KMS-11 (cell line): Measurements from ENCODE around the gene PARL.

Experiments
- H2AFZ ChIP-seq: fragments of 200-600 bp; sonication (generic); 2 replicates; pipeline ENCODE4 v1.6.1; 2016; ENCODE audit warnings: antibody characterized with exemption, mixed run types, low read depth
- H3K27ac ChIP-seq: fragments of 200-600 bp; sonication (generic); 2 replicates; pipeline ENCODE4 v1.6.1; 2016; ENCODE audit warnings: mild to moderate bottlenecking, mixed run types
- H3K27me3 ChIP-seq: fragments of 200-600 bp; sonication (generic); 2 replicates; pipeline ENCODE4 v1.6.1; 2017; ENCODE audit warnings: mild to moderate bottlenecking, low read depth, mixed run types, moderate library complexity; ENCODE audit not compliant: insufficient read depth
- H3K36me3 ChIP-seq: fragments of 200-600 bp; sonication (generic); 2 replicates; pipeline ENCODE4 v1.6.1; 2017; ENCODE audit warnings: mild to moderate bottlenecking, mixed run types; ENCODE audit not compliant: insufficient read depth
- H3K4me1 ChIP-seq: fragments of 200-600 bp; sonication (generic); 2 replicates; pipeline ENCODE4 v1.6.1; 2016; ENCODE audit warnings: mild to moderate bottlenecking, low read depth, mixed run types; ENCODE audit not compliant: poor library complexity, severe bottlenecking
- H3K4me2 ChIP-seq: fragments of 200-600 bp; sonication (generic); 2 replicates; pipeline ENCODE4 v1.7.0; 2016; ENCODE audit warnings: mild to moderate bottlenecking, mixed run types
- H3K4me3 ChIP-seq: fragments of 200-600 bp; sonication (generic); IDR thresholded peaks from 2 replicates; pipeline ENCODE4 v1.6.1; 2017; ENCODE audit warnings: low read depth, low read length, mixed read lengths; ENCODE audit not compliant: insufficient read depth
- H3K79me2 ChIP-seq: fragments of 200-600 bp; sonication (generic); 2 replicates; pipeline ENCODE4 v1.6.1; 2016; ENCODE audit warnings: low read depth, mixed run types; ENCODE audit not compliant: insufficient read depth
- H3K9ac ChIP-seq: fragments of 200-600 bp; sonication (generic); 2 replicates; pipeline ENCODE4 v1.6.1; 2016; ENCODE audit warnings: mild to moderate bottlenecking, mixed run types
- H4K20me1 ChIP-seq: fragments of 200-600 bp; sonication (generic); 2 replicates; pipeline ENCODE4 v1.6.1; 2016; ENCODE audit warnings: mild to moderate bottlenecking, mixed run types; ENCODE audit not compliant: insufficient read depth
- TF ChIP-seq, protein P1 (sequence below): fragments of 200-600 bp; sonication (generic); conservative IDR thresholded peaks from 2 replicates; pipeline ENCODE4 v1.6.1; 2017; ENCODE audit warnings: low read depth, mild to moderate bottlenecking, antibody characterized with exemption, low read length, moderate library complexity, mixed read lengths

PARL gene

DNA sequence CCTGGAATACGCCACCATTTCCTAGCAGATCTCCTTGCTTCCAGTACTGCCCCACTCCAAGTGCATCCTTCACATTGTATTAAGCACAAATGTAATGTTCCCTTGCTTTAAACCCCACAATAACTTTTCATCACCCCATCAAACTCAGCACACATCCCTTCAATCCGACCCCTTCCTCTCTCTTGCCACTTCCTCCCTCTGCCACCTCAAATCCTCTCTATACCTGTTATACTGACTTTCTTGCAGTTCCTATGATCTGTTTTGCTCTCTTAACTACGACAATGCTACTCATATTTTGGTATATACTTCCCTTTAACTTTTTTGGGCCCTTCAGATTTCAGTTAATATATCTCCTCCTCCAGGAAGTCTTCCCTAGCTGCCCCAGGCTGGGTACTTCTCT is 14.1 kb downstream of the PARL start:
- Histone ChIP-seq H3K4me3 (no peak overlapping the region), H3K27me3 (no peaks in the 10 kb centered on the region), H4K20me1 (peaks cover 8% of the 10 kb centered on the region; the same call in 1 of the 2 replicates), H3K4me1 (no peaks in the 10 kb centered on the region), H2AFZ (no peak overlapping the region), H3K4me2 (no peak overlapping the region), H3K9ac (no peak overlapping the region), H3K36me3 (peaks cover 8% of the 10 kb centered on the region; the same call in 1 of the 2 replicates), H3K27ac (no peak overlapping the region), H3K79me2 (peaks cover 46% of the 10 kb centered on the region; the same call in 1 of the 2 replicates)
- TF ChIP-seq, protein P1, sequence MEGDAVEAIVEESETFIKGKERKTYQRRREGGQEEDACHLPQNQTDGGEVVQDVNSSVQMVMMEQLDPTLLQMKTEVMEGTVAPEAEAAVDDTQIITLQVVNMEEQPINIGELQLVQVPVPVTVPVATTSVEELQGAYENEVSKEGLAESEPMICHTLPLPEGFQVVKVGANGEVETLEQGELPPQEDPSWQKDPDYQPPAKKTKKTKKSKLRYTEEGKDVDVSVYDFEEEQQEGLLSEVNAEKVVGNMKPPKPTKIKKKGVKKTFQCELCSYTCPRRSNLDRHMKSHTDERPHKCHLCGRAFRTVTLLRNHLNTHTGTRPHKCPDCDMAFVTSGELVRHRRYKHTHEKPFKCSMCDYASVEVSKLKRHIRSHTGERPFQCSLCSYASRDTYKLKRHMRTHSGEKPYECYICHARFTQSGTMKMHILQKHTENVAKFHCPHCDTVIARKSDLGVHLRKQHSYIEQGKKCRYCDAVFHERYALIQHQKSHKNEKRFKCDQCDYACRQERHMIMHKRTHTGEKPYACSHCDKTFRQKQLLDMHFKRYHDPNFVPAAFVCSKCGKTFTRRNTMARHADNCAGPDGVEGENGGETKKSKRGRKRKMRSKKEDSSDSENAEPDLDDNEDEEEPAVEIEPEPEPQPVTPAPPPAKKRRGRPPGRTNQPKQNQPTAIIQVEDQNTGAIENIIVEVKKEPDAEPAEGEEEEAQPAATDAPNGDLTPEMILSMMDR, result no peak

DNA sequence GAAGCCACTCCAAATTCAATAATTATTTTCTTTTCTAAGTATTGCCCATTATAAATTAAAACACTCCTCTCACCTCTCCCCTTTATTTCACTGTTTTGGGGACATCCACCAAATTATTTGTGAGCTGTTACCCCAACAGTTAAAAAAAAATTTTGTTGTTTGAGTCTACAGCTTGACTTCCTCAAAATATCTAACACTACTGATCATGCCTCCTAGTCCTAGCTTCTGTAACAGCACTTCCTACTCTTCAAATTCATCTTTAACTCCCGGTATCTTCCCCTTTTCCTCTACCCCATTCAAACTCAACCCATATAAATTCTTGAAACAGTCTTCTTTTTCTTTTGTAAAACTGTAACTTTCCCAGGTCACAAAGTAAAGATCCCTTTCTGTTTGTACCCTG is 15.9 kb downstream of the PARL start:
- no peak overlapping the region for H3K27ac ChIP-seq
- no peaks in the 10 kb centered on the region for H3K4me1 ChIP-seq
- H4K20me1 ChIP-seq, result peaks cover 7% of the 10 kb centered on the region; the same call in 1 of the 2 replicates
- no peak overlapping the region for H3K9ac ChIP-seq
- H2AFZ ChIP-seq, result no peak overlapping the region
- TF ChIP-seq, protein P1, result no peak
- peaks cover 32% of the 10 kb centered on the region; the same call in 1 of the 2 replicates for H3K79me2 ChIP-seq
- no peaks in the 10 kb centered on the region for H3K27me3 ChIP-seq
- peaks cover 8% of the 10 kb centered on the region; the same call in 1 of the 2 replicates for H3K36me3 ChIP-seq
- no peak overlapping the region for H3K4me2 ChIP-seq
- no peak overlapping the region for H3K4me3 ChIP-seq

DNA sequence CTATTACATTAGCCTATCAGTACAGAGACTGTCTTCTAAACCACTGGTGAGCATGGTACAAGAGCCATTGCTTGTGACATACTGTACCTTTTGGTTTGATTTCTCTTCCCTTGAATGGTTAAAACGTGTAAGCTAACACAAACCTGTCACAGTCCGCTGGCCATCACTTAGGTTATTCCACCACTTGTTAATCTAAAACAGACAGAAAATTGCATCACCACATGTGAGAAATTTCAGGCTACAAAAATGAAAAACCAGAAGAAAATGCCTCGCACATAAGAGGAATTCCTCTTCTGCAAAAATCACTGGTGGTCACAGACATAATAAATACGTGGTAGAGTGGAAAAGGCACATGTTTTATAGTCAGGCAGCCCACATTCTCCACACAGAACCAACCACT is 22.1 kb downstream of the PARL start:
- peaks cover 8% of the 10 kb centered on the region; the same call in 1 of the 2 replicates for H3K36me3 ChIP-seq
- no peak overlapping the region for H2AFZ ChIP-seq
- H3K9ac ChIP-seq, result no peak overlapping the region
- no peak overlapping the region for H3K27ac ChIP-seq
- TF ChIP-seq, protein P1, result no peak
- no peak overlapping the region for H3K4me2 ChIP-seq
- no peaks in the 10 kb centered on the region for H3K79me2 ChIP-seq
- no peak overlapping the region for H3K4me3 ChIP-seq
- no peaks in the 10 kb centered on the region for H3K27me3 ChIP-seq
- H3K4me1 ChIP-seq, result no peaks in the 10 kb centered on the region
- H4K20me1 ChIP-seq, result no peaks in the 10 kb centered on the region

DNA sequence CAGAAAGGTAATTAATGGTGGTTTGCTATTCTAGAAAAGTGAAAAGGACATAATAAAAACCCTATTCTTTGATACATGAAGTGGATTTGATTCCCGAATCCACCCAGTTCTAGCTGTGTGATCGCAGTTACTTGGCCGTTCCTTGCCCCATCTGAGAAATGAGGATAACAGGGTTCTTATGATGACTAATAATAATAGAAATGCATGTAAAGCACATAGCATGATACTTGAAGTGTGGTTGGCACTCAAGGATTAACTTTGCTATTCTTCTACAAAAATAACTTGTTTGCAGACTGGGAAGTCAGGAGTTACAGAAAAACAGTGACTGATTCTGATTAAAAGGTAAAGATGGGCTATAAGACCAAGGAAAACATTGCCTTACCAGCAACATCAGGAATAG is 26.8 kb downstream of the PARL start:
- H3K9ac ChIP-seq, result no peak overlapping the region
- no peaks in the 10 kb centered on the region; the same call in 1 of the 2 replicates for H3K36me3 ChIP-seq
- H3K4me1 ChIP-seq, result no peaks in the 10 kb centered on the region
- no peak overlapping the region for H3K4me2 ChIP-seq
- H3K4me3 ChIP-seq, result no peak overlapping the region
- H4K20me1 ChIP-seq, result no peaks in the 10 kb centered on the region
- no peaks in the 10 kb centered on the region for H3K27me3 ChIP-seq
- TF ChIP-seq, protein P1, result no peak
- H2AFZ ChIP-seq, result no peak overlapping the region
- H3K79me2 ChIP-seq, result no peaks in the 10 kb centered on the region
- H3K27ac ChIP-seq, result no peak overlapping the region
